G401 (cell line): Measurements from ENCODE around the gene BRD1. TPM values are rescaled to one million over a fixed set of nuclear protein-coding genes. Genes with fewer than 3 reads are reported as not detected.

Source experiments
- DNase-seq: peaks from one replicate; pipeline ENCODE4 v3.0.0-alpha.2; 2015; ENCODE audit warnings: low spot score
- in situ Hi-C: cut with HindIII; loops from 2 replicates; pipeline ENCODE4 v1.10.0; 2016; ENCODE audit warnings: low sequenced_read_pairs, mixed read lengths
- total RNA-seq: library from RNA; depleted of rRNA; stranded (reverse); fragments of >200 nt; shearing (Covaris generic); gene quantifications from 2 replicates; pipeline ENCODE4 v1.2.3, GENCODE V29; 2014; rRNA removed

The BRD1 gene
- total RNA-seq, 1 experiment from 2014 or later: 27.5 TPM

DNA sequence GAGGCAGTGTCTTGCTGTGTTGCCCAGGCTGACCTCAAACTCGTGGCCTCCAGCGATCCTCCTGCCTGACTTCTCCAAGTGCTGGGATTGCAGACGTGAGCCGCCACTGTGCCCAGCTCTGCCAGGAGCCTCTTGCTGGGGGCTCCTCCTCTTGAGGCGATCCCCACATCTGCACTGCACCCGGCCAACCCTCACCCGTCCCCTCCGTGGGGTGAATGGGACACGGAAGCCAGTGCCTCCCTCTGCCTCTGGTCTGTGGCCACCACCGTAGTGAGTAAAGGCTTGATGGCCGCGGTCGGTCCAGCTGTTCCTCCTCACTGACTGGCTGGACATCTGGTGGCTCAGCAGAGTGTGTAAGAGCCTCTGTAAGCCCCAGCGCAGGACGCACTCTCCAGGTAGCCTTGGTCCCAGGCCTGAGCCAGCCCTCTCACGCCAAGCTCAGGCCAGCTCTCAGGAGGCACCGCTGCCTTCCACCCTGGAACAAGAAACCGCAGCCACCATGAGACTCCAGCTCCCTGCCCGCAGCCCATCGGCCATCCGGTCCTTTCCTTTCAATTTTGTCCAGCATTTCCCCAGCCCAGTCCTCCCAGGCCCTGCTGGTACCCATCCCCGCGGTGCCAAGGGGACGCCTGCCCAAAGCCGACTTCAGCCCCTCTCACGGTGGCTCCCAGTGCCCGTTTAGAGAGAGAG, 100.3 kb downstream of the BRD1 start:
- in situ Hi-C loops: no loop called here
- no peak for DNase-seq

DNA sequence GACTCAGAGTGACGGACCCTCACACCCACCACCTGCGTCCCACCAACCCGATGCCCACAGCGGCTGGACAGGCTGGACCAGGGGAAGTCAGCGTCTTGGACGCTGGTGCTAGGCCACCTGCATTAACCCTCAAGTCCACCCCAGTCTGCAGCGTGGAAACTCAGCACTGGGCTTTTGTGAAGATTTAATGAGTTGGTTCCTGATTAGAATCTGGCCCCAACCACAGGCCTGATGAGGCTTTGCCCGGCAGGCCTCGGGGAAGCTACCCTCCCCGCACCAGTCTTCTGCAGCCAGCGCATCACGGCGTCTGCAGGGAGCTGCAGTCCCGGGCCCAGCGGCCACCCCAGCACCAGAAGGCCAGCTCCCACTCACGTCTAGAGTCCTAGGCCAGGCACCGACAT, 101.0 kb downstream of the BRD1 start:
- in situ Hi-C loops: no loop called here
- DNase-seq: no peak

DNA sequence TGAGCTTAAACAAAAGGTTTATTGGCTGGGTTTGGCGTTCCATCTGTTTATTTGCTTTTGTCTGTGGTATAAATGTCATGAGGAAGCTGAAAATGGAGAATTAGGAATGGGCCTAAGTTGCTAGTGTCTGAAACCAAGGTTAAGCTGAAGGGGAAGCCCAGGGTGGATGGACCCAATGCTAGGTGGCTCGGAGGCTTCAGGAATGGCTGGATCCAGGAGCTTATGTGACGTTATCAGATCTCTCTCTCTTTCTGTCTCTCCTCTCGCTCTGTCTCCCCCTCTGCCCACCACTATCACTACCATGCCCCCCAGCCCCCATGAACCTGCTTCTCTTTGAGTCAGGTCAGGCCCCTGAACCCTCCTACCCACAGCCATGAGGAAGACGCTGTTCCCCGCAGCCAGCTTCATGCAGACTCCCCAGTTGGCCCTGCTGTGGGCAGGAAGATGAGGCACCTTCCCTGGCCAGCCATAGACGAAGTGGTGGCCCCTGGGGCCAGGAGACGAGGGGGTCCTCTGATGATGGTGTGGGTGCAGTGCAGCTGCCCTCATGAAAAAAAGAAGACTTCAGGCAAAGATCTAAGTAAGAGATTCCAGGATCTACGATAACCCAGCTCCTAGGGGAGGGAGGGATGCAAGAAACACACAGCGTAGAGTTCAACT, 101.5 kb downstream of the BRD1 start:
- in situ Hi-C loops: no loop called here
- DNase-seq: no peak

DNA sequence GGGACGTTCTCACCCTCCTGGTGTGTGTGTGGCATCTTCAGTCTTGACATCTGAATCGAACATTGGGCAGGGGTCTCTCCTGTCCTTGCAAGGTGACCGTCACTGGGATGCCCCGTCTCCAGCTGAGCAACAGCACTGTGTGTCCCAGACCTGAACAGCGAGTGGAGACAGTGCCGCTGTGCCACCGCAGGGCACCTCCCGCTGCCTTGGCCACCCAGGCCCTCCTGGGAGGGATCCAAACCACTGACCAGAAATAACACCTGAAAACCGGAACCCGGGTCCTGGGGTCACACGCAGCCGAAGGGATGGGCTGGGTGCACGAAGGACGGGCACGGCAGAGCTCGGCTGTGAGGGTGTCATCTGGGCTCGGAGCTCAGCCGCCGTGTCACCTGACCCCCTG, 102.2 kb downstream of the BRD1 start:
- in situ Hi-C loops: no loop called here
- no peak for DNase-seq

DNA sequence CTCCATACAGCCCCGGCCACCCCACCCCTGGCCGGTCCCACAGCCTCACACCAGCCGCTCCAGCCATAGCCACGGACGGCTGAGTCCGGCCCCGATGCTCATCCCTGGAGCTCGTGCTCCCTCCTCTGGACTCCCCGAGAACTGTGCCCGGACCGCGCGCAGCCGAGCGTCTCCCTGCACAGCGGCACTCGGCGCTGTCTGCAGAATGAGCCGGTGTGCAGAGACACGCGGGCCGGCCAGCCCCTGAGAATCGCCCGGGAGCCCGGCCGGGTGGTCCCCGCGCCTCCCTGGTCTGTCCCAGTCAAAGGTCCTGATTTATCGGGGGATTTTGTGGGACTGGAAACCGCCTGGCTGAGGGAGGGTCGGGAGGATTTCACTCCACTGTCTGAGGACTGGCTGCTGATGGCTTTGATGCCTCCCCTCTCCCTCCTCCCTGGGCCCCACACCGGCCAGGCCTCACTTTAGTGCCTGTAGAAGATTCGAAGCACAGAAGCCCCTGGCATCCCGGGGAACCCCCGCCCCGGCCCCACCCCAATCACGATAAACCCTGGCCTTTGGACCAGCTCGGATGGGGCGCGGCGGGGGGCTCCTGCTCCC, 102.7 kb downstream of the BRD1 start:
- DNase-seq: peak; percentile 64
- in situ Hi-C loops: no loop called here

DNA sequence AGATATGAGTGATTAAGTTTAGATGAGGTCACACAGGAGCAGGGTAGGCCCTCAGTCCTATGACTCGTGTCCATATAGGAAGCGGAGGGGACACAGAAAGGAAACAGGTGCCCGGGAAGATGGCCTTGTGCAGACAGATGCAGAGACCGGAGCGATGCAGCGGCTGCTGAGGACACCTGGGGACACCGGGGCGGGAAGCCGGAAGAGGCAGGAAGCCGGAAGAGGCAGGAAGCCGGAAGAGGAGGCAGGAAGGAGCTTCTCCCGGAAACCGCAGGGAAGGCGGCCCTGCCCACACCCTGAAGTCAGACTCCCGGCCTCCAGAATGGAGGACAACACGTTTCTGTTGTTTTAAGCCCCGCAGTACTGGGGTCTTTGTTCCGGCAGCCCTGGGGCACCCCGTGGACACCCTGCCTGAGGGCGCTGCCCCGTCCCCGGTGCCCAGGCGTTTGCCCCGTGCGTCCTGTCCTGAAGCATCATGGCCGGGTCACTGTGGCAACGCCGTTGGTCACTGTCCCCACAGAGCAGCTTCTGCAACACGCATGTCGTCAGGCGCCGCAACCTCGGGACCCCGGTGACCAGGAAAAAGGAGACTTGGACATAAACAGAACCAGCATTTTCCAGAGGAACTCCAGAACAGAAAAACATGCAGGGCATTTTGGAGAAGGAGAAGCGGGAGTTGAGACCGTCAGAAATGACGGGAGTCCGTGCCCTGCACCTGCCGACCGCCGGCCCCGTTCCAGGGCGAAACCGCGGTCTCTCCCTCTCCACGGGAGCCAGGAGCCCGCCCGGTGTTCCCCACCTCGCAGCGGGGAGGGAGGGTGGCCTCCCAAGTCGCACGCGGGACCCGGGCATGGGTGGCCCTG, 103.4 kb downstream of the BRD1 start:
- no peak for DNase-seq
- in situ Hi-C loops: no loop called here

DNA sequence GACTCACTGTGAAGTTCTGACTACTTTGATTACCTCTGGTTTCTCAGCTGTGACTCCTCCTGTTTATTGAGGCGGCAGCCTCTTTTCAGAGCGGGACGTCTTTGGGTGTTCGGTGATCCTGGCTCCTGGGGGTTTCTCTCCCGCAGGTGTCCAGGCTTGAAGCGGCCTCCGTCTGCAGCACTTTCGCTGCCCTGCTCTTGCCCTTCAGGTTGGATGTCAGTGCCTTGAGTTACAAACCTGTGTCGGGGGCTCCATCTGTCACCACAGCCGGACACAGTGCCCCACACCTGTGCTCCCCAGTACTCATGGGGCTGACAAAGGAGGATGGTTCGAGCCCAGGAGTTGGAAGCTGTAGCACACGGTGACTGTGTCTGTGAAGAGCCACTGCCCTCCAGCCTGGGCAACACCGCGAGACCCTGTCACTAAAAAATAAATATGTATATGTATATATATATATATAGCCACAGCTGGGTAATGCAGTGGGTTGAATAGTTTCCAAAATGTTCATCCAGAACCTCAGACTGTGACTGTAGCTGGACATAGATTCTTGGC, 104.1 kb downstream of the BRD1 start:
- in situ Hi-C loops: no loop called here
- no peak for DNase-seq

Other genes starting within 250 kb of the BRD1 start
- 10.0 and 12.8 TPM in 2 replicates for gene ZBED4, start 26.0 kb upstream of the BRD1 start, total RNA-seq
- 23.8 and 24.1 TPM in 2 replicates for gene ALG12, start 90.6 kb upstream of the BRD1 start, total RNA-seq
- 85.5 and 121 TPM in 2 replicates for gene CRELD2, start 90.8 kb upstream of the BRD1 start, total RNA-seq
- gene PIM3, start 132.9 kb upstream of the BRD1 start, total RNA-seq: 106 and 157 TPM in 2 replicates
- not detected in 2 replicates for gene IL17REL, start 184.9 kb upstream of the BRD1 start, total RNA-seq
- gene TTLL8, start 230.4 kb upstream of the BRD1 start, total RNA-seq: not detected in 2 replicates